Astrocyte (in vitro differentiated cells and primary cell): ENCODE data around the gene PARD3B. TPM values are rescaled to one million over a fixed set of nuclear protein-coding genes. Genes with fewer than 3 reads are reported as not detected.

Experiments
- DNase-seq: peaks from one replicate; pipeline ENCODE4 v3.0.0-alpha.2; 2010; ENCODE audit warnings: low read depth
- FAIRE-seq: peaks from 2 replicates; lab custom pipeline; 2011; peaks lifted over from hg19 to GRCh38; lab: Jason Lieb, UNC
- H2AFZ ChIP-seq: 2 replicates; pipeline ENCODE4 v1.6.0; 2012; ENCODE audit warnings: low read depth, low read length, inconsistent platforms
- H3K27ac ChIP-seq: 2 replicates; pipeline ENCODE4 v1.5.1; 2011; ENCODE audit warnings: low read depth, low read length, inconsistent platforms
- H3K27me3 ChIP-seq: 2 replicates; pipeline ENCODE4 v1.6.0; 2011; ENCODE audit warnings: low read length, inconsistent platforms; ENCODE audit not compliant: insufficient read depth
- H3K36me3 ChIP-seq: 2 replicates; pipeline ENCODE4 v1.5.1; 2011; ENCODE audit warnings: low read length, inconsistent platforms; ENCODE audit not compliant: insufficient read depth
- H3K4me1 ChIP-seq: 2 replicates; pipeline ENCODE4 v1.5.1; 2011; ENCODE audit warnings: low read length, inconsistent platforms; ENCODE audit not compliant: insufficient read depth
- H3K4me2 ChIP-seq: 2 replicates; pipeline ENCODE4 v1.6.0; 2012; ENCODE audit warnings: low read length, inconsistent platforms
- H3K4me3 ChIP-seq: 2 replicates; pipeline ENCODE4 v1.5.1; 2011; ENCODE audit warnings: low read depth, mild to moderate bottlenecking, low read length, inconsistent platforms; ENCODE audit not compliant: insufficient read depth
- H3K79me2 ChIP-seq: 2 replicates; pipeline ENCODE4 v1.6.0; 2012; ENCODE audit warnings: mild to moderate bottlenecking, low read length, inconsistent platforms; ENCODE audit not compliant: insufficient read depth
- H3K9ac ChIP-seq: 2 replicates; pipeline ENCODE4 v1.6.0; 2012; ENCODE audit warnings: mild to moderate bottlenecking, low read length, inconsistent platforms
- H3K9me3 ChIP-seq: 2 replicates; pipeline ENCODE4 v1.5.1; 2012; ENCODE audit warnings: low read depth, mild to moderate bottlenecking, low read length, inconsistent platforms; ENCODE audit not compliant: insufficient read depth
- H4K20me1 ChIP-seq: 2 replicates; pipeline ENCODE4 v1.6.0; 2012; ENCODE audit warnings: low read length, inconsistent platforms; ENCODE audit not compliant: insufficient read depth
- H3K27ac Mint-ChIP-seq: one replicate; pipeline ENCODE4 v1.8.0; 2021; ENCODE audit warnings: mild to moderate bottlenecking, mixed read lengths; ENCODE audit not compliant: unreplicated experiment
- H3K27me3 Mint-ChIP-seq: one replicate; pipeline ENCODE4 v1.8.0; 2021; ENCODE audit warnings: low read depth, mixed read lengths; ENCODE audit not compliant: unreplicated experiment
- H3K36me3 Mint-ChIP-seq: one replicate; pipeline ENCODE4 v1.8.0; 2021; ENCODE audit warnings: low read depth, mixed read lengths; ENCODE audit not compliant: unreplicated experiment
- H3K4me1 Mint-ChIP-seq: one replicate; pipeline ENCODE4 v1.8.0; 2021; ENCODE audit warnings: low read depth, mixed read lengths; ENCODE audit not compliant: unreplicated experiment
- H3K4me3 Mint-ChIP-seq: one replicate; pipeline ENCODE4 v1.8.0; 2021; ENCODE audit warnings: mild to moderate bottlenecking, moderate library complexity, mixed read lengths; ENCODE audit not compliant: unreplicated experiment
- H3K9me3 Mint-ChIP-seq: one replicate; pipeline ENCODE4 v1.8.0; 2021; ENCODE audit warnings: mild to moderate bottlenecking, mixed read lengths; ENCODE audit not compliant: unreplicated experiment
- CTCF ChIP-seq: IDR thresholded peaks from 2 replicates; pipeline ENCODE4 v1.5.1; 2011; ENCODE audit warnings: low read depth, mild to moderate bottlenecking, inconsistent platforms, low read length, moderate library complexity; ENCODE audit not compliant: insufficient read depth
- EZH2 ChIP-seq: IDR thresholded peaks from 2 replicates; pipeline ENCODE4 v1.6.1; 2012; ENCODE audit warnings: mild to moderate bottlenecking, low read length, inconsistent platforms; ENCODE audit not compliant: insufficient read depth
- total RNA-seq: library from RNA; stranded (reverse); gene quantifications from 2 replicates; pipeline ENCODE4 v1.2.1, GENCODE V29; 2021

PARD3B gene
- total RNA-seq, 1 donor from 2014 or later = 6.5 TPM

DNA sequence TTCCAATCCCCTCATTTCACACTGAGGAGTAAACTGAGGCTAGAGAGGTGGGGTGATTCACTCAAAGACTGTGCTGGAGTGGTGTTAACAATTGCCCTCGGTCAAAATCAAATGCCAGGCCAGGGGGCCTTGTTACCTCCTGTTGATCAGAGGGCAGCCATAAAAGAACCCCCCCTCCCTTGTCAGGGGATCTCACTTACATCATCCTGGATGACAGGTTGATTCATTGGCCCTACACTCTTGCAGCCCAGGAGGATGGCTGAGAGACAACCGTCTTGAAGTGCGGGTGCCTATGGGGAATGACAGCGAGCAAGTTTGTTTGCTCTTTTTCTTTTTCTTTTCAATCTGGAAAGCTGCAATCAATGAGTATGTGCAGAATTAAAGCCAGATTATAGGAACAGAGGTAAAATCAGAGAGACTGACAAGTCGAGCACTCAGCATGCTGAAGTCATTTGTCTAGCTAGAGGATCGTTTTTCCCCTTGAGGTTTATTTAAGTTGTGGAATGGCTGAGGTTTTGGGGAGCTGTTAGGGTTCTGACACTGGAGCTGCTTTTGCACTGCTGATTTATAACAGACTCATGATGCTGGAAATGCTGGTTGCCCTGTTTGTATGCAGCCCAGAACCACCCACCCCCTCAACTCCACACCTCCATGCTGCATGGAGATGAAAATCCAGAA is 1110.6 kb downstream of the PARD3B start:
- H3K79me2 ChIP-seq = no peaks in the 10 kb centered on the region
- H3K4me1 ChIP-seq = peaks cover 18% of the 10 kb centered on the region
- Mint-ChIP-seq H3K27me3 (no peaks in the 10 kb centered on the region), H3K4me3 (no peak overlapping the region), H3K36me3 (no peaks in the 10 kb centered on the region), H3K9me3 (no peaks in the 10 kb centered on the region), H3K27ac (peak overlapping the region; percentile 50), H3K4me1 (peaks cover 20% of the 10 kb centered on the region)
- FAIRE-seq (no peak), DNase-seq (no peak)
- no peaks in the 10 kb centered on the region for H3K36me3 ChIP-seq
- no peak for TF ChIP-seq CTCF
- no peak for TF ChIP-seq EZH2
- no peak overlapping the region for H3K4me2 ChIP-seq
- no peaks in the 10 kb centered on the region for H4K20me1 ChIP-seq
- no peak overlapping the region for H3K9ac ChIP-seq
- H3K27me3 ChIP-seq = no peaks in the 10 kb centered on the region
- no peak overlapping the region for H3K27ac ChIP-seq
- no peaks in the 10 kb centered on the region for H3K9me3 ChIP-seq
- H2AFZ ChIP-seq = no peak overlapping the region
- no peak overlapping the region for H3K4me3 ChIP-seq

- H3K4me2 ChIP-seq = no peak overlapping the region
- H3K4me1 Mint-ChIP-seq = peaks cover 26% of the 10 kb centered on the region
- H2AFZ ChIP-seq = no peak overlapping the region
- no peaks in the 10 kb centered on the region for H3K36me3 ChIP-seq
- no peak for DNase-seq
- H3K79me2 ChIP-seq = no peaks in the 10 kb centered on the region
- H3K9ac ChIP-seq = no peak overlapping the region
- no peak for TF ChIP-seq CTCF
- TF ChIP-seq EZH2 = no peak
- no peaks in the 10 kb centered on the region for H3K27me3 Mint-ChIP-seq
- H3K4me3 ChIP-seq = no peak overlapping the region
- no peaks in the 10 kb centered on the region for H4K20me1 ChIP-seq
- no peak overlapping the region for H3K27ac ChIP-seq
- peaks cover 20% of the 10 kb centered on the region for H3K4me1 ChIP-seq
- H3K9me3 Mint-ChIP-seq = no peaks in the 10 kb centered on the region
- H3K36me3 Mint-ChIP-seq = no peaks in the 10 kb centered on the region
- H3K27ac Mint-ChIP-seq = no peak overlapping the region
- H3K27me3 ChIP-seq = no peaks in the 10 kb centered on the region
- FAIRE-seq = no peak
- H3K4me3 Mint-ChIP-seq = no peak overlapping the region
- H3K9me3 ChIP-seq = no peaks in the 10 kb centered on the region
These were observed 1111.2 kb downstream of the PARD3B start for GRCh38 chr2:205656461-205656860.

DNA sequence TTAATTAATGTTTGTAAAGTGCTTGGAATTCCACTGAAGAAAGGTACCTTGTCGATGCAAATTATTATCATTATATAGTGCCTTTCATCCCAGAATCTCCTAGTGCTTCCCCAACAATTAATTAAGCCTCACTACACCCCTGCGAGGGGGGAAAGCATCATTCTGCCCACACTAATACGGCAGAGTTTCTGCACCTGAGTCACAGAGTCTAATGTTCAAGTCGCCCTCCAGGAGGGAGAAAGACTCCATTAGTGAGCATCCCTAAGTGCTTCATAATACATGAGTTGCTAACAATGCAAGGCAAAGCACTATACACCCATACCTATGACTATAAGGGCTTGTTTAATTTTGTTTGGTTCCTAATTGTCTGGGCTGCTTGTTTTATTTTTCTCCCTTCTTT is 1111.7 kb downstream of the PARD3B start:
- Histone ChIP-seq H3K27ac (no peak overlapping the region), H3K9me3 (no peaks in the 10 kb centered on the region), H3K4me2 (no peak overlapping the region), H4K20me1 (no peaks in the 10 kb centered on the region), H3K4me3 (no peak overlapping the region), H3K27me3 (no peaks in the 10 kb centered on the region), H3K4me1 (peaks cover 20% of the 10 kb centered on the region), H3K79me2 (no peaks in the 10 kb centered on the region), H3K36me3 (no peaks in the 10 kb centered on the region), H3K9ac (no peak overlapping the region), H2AFZ (no peak overlapping the region)
- no peaks in the 10 kb centered on the region for H3K36me3 Mint-ChIP-seq
- no peak overlapping the region for H3K27ac Mint-ChIP-seq
- H3K27me3 Mint-ChIP-seq = no peaks in the 10 kb centered on the region
- H3K4me1 Mint-ChIP-seq = peaks cover 28% of the 10 kb centered on the region
- DNase-seq = no peak
- TF ChIP-seq EZH2 (no peak), CTCF (no peak)
- no peaks in the 10 kb centered on the region for H3K9me3 Mint-ChIP-seq
- no peak for FAIRE-seq
- H3K4me3 Mint-ChIP-seq = no peak overlapping the region
